Endothelial cell of umbilical vein (primary cell): Measurements from ENCODE around the gene CCDC180. TPM values are rescaled to one million over a fixed set of nuclear protein-coding genes. Genes with fewer than 3 reads are reported as not detected.

Source experiments
- BruUV-seq: library from RNA; stranded (reverse); fragments of 400-500 nt; replicated peaks from 2 replicates; lab custom pipeline; 2021; lab: Mats Ljungman, UMichigan
- CTCF ChIA-PET: fragments of 300-600, 350-600 bp; sonication (Branson Sonifier 250); formaldehyde crosslinking; loops from one replicate; lab custom pipeline; 2021; ENCODE audit warnings: antibody characterized with exemption, inconsistent platforms; lab: Charles Lee
- POLR2A ChIA-PET: fragments of 300-600, 350-600 bp; sonication (Branson Sonifier 250); formaldehyde crosslinking; loops from one replicate; lab custom pipeline; 2021; ENCODE audit warnings: antibody characterized with exemption, inconsistent platforms; lab: Charles Lee
- DNase-seq: peaks from one replicate; pipeline ENCODE4 v3.0.0-alpha.2; 2011; ENCODE audit warnings: low read depth, low spot score
- FAIRE-seq: peaks from 2 replicates; lab custom pipeline; 2011; peaks lifted over from hg19 to GRCh38; lab: Jason Lieb, UNC
- H2AFZ ChIP-seq: 2 replicates; pipeline ENCODE4 v1.6.0; 2012; ENCODE audit warnings: low read depth, low read length, control low read depth, inconsistent platforms
- H3K27ac ChIP-seq: 2 replicates; pipeline ENCODE4 v1.5.1; 2011; ENCODE audit warnings: low read depth, mild to moderate bottlenecking, control low read depth, low read length, moderate library complexity; ENCODE audit not compliant: insufficient read depth
- H3K27me3 ChIP-seq, 2 experiments: 2 replicates each; pipeline versions ENCODE4 v1.6.0 to v1.6.1; 2011; ENCODE audit warnings: low read length in 2 of 2, mixed read lengths in 1 of 2; ENCODE audit not compliant: control insufficient read depth in 2 of 2, insufficient read depth in 2 of 2
- H3K36me3 ChIP-seq, 2 experiments: 2 replicates in 1 of 2; 3 replicates in 1 of 2; pipeline ENCODE4 v1.5.1; 2011; ENCODE audit warnings: low read length in 2 of 2, mild to moderate bottlenecking in 1 of 2, moderate library complexity in 1 of 2; ENCODE audit not compliant: control insufficient read depth in 2 of 2, insufficient read depth in 2 of 2; ENCODE audit errors: extremely low read depth in 1 of 2
- H3K4me1 ChIP-seq: 3 replicates; pipeline ENCODE4 v1.5.1; 2011; ENCODE audit warnings: mild to moderate bottlenecking, low read length; ENCODE audit not compliant: control insufficient read depth, insufficient read depth; ENCODE audit errors: extremely low read depth
- H3K4me2 ChIP-seq: 2 replicates; pipeline ENCODE4 v1.6.1; 2011; ENCODE audit warnings: low read length, control low read depth, mixed read lengths; ENCODE audit not compliant: insufficient read depth
- H3K4me3 ChIP-seq, 3 experiments: fragments of 200-600 bp in 1 of 3; sonication (generic), shearing (Covaris generic) in 1 of 3; replicated peaks in 1 of 3; 2 replicates each; pipeline ENCODE4 v1.5.1; 2011 to 2016; ENCODE audit warnings: control low read depth in 3 of 3, low read length in 3 of 3, mild to moderate bottlenecking in 2 of 3, inconsistent platforms in 1 of 3, low read depth in 1 of 3, moderate library complexity in 1 of 3; ENCODE audit not compliant: insufficient read depth in 1 of 3
- H3K79me2 ChIP-seq: 2 replicates; pipeline ENCODE4 v1.6.0; 2012; ENCODE audit warnings: low read length, inconsistent platforms; ENCODE audit not compliant: control insufficient read depth, insufficient read depth
- H3K9ac ChIP-seq: replicated peaks from 2 replicates; pipeline ENCODE3; 2011; ENCODE audit warnings: low read length, control low read depth; ENCODE audit not compliant: insufficient read depth; ENCODE audit errors: extremely low read depth
- H3K9me1 ChIP-seq: replicated peaks from 3 replicates; pipeline ENCODE4 v1.6.0; 2011; ENCODE audit warnings: mild to moderate bottlenecking, low read length; ENCODE audit not compliant: control insufficient read depth, insufficient read depth; ENCODE audit errors: extremely low read depth
- H3K9me3 ChIP-seq: replicated peaks from 2 replicates; pipeline ENCODE4 v1.5.1; 2012; ENCODE audit warnings: low read length, inconsistent platforms; ENCODE audit not compliant: control insufficient read depth, insufficient read depth
- H4K20me1 ChIP-seq: replicated peaks from 2 replicates; pipeline ENCODE3; 2011; ENCODE audit warnings: mild to moderate bottlenecking, low read length; ENCODE audit not compliant: control insufficient read depth, insufficient read depth; ENCODE audit errors: extremely low read depth
- CTCF ChIP-seq, 2 donors: IDR thresholded peaks; 1 replicate in 1 of 2; 2 replicates in 1 of 2; pipeline ENCODE4 v1.5.1; 2011; ENCODE audit warnings: low read length in 2 of 2, mild to moderate bottlenecking in 2 of 2, moderate library complexity in 2 of 2, control low read depth in 1 of 2, inconsistent platforms in 1 of 2, low read depth in 1 of 2; ENCODE audit not compliant: insufficient read depth in 1 of 2; ENCODE audit errors: extremely low read depth in 1 of 2
- EZH2 ChIP-seq: IDR thresholded peaks from 2 replicates; pipeline ENCODE4 v1.6.1; 2012; ENCODE audit warnings: borderline replicate concordance, low read depth, mild to moderate bottlenecking, moderate library complexity, low read length, inconsistent platforms; ENCODE audit not compliant: severe bottlenecking
- FOS ChIP-seq: IDR thresholded peaks from 2 replicates; pipeline ENCODE4 v1.6.1; 2011; ENCODE audit warnings: mild to moderate bottlenecking, low read length, moderate library complexity, borderline replicate concordance; ENCODE audit not compliant: insufficient read depth
- GATA2 ChIP-seq: IDR thresholded peaks from 2 replicates; pipeline ENCODE4 v1.7.0; 2011; ENCODE audit warnings: low read depth, mild to moderate bottlenecking, moderate library complexity, mixed read lengths, low read length; ENCODE audit not compliant: insufficient read length, insufficient read depth
- JUN ChIP-seq: IDR thresholded peaks from 2 replicates; pipeline ENCODE4 v1.6.1; 2011; ENCODE audit warnings: borderline replicate concordance, low read depth; ENCODE audit not compliant: insufficient read length, insufficient read depth
- MYC ChIP-seq: IDR thresholded peaks from one replicate; pipeline ENCODE4 v1.6.1; 2011; ENCODE audit warnings: mild to moderate bottlenecking, low read depth, low read length
- POLR2A ChIP-seq: IDR thresholded peaks from 2 replicates; pipeline ENCODE4 v1.6.1; 2012; ENCODE audit warnings: low read depth, mild to moderate bottlenecking, control low read depth, low read length
- POLR2AphosphoS5 ChIP-seq: IDR thresholded peaks from 2 replicates; pipeline ENCODE4 v1.6.1; 2012; ENCODE audit warnings: low read depth, mild to moderate bottlenecking, control low read depth, low read length, moderate library complexity; ENCODE audit not compliant: insufficient read depth
- dilution Hi-C: fragments of 300-500 bp; cut with MboI; formaldehyde crosslinking; loops from one replicate; pipeline ENCODE4 v1.15.0; 2019; ENCODE audit warnings: low sequenced_read_pairs; ENCODE audit not compliant: extremely low pct_ligation_motif_present
- intact Hi-C: fragments of 100-400 bp; cut with micrococcal nuclease; formaldehyde crosslinking; loops from one replicate; pipeline ENCODE4 v1.10.0; 2022
- polyA plus RNA-seq, 4 experiments: library from polyadenylated mRNA; depleted of rRNA in 3 of 4; stranded (reverse) in 3 of 4; unstranded in 1 of 4; fragments of >200 nt; gene quantifications; 2 replicates each; pipeline versions ENCODE4 v1.2.1 to v1.2.3, GENCODE V29; 2011 to 2012; ENCODE audit warnings: missing spikeins in 1 of 4
- total RNA-seq: library from RNA; stranded (reverse); gene quantifications from 2 replicates; pipeline ENCODE4 v1.2.3, GENCODE V29; 2021
- TF ChIP-seq, protein P1 (sequence below): IDR thresholded peaks from 2 replicates; pipeline ENCODE4 v1.6.1; 2011; ENCODE audit not compliant: insufficient read depth, insufficient read length

The CCDC180 gene
- total and polyA plus RNA-seq, 2 donors (not counting 3 experiments of a cell fraction or from before 2014, with no cell fraction given) = 0.30 to 2.5 TPM

- no peak overlapping the region for H3K9ac ChIP-seq
- H3K4me1 ChIP-seq = peaks cover 7% of the 10 kb centered on the region
- dilution Hi-C loops (no loop called here), intact Hi-C loops (no loop called here)
- DNase-seq (no peak), FAIRE-seq (no peak)
- H3K4me3 ChIP-seq = no peak overlapping the region
- POLR2A ChIA-PET = no interaction called here
- no TSS peak for BruUV-seq
- H3K27me3 ChIP-seq = peaks cover 16 to 24% of the 10 kb centered on the region in 2 experiments
- H4K20me1 ChIP-seq = no peaks in the 10 kb centered on the region
- no peak overlapping the region for H2AFZ ChIP-seq
- CTCF ChIA-PET = no interaction called here
- no peaks in the 10 kb centered on the region for H3K36me3 ChIP-seq
- no peak overlapping the region for H3K4me2 ChIP-seq
- H3K9me1 ChIP-seq = no peaks in the 10 kb centered on the region
- H3K27ac ChIP-seq = no peak overlapping the region
- no peaks in the 10 kb centered on the region for H3K9me3 ChIP-seq
- TF ChIP-seq GATA2 (no peak), JUN (no peak), MYC (no peak), CTCF (IDR thresholded peaks at IDR 0.05; ENCODE audit: extremely low read depth in 1 of 2, insufficient read depth in 1 of 2, low read depth in 1 of 2, low read length in 2 of 2) (no peak), FOS (no peak), POLR2AphosphoS5 (no peak), POLR2A (no peak), EZH2 (no peak)
- TF ChIP-seq, protein P1, sequence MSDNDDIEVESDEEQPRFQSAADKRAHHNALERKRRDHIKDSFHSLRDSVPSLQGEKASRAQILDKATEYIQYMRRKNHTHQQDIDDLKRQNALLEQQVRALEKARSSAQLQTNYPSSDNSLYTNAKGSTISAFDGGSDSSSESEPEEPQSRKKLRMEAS = no peak
- H3K79me2 ChIP-seq = no peaks in the 10 kb centered on the region
Measured at GRCh38 chr9:97304586-97304985, 2.9 kb upstream of the CCDC180 start.
